ENCODE results near the gene RAB11FIP2. TPM values are rescaled to one million over a fixed set of nuclear protein-coding genes. Genes with fewer than 3 reads are reported as not detected.

RAB11FIP2 gene
- total RNA-seq, 1 donor from 2014 or later = 17.4 TPM

GRCh38 chr10:118027397-118027796 lies 19.3 kb downstream of the RAB11FIP2 start:
- Mint-ChIP-seq H3K27me3 (ENCODE audit: low read depth, unreplicated experiment) (no peaks in the 10 kb centered on the region), H3K27ac (ENCODE audit: unreplicated experiment) (no peak overlapping the region), H3K36me3 (ENCODE audit: low read depth, unreplicated experiment) (no peaks in the 10 kb centered on the region), H3K4me1 (ENCODE audit: low read depth, unreplicated experiment) (peaks cover 11% of the 10 kb centered on the region), H3K4me3 (ENCODE audit: unreplicated experiment) (no peak overlapping the region), H3K9me3 (ENCODE audit: unreplicated experiment) (no peaks in the 10 kb centered on the region)
- TF ChIP-seq CTCF (IDR thresholded peaks at IDR 0.05; ENCODE audit: insufficient read depth, low read depth, low read length) = no peak
- TF ChIP-seq EZH2 (IDR thresholded peaks at IDR 0.05; ENCODE audit: insufficient read depth, low read length) = no peak
- no peak overlapping the region for H2AFZ ChIP-seq (ENCODE audit: low read depth, low read length)
- no peaks in the 10 kb centered on the region for H3K36me3 ChIP-seq (ENCODE audit: insufficient read depth, low read length)
- no peak overlapping the region for H3K4me2 ChIP-seq (ENCODE audit: low read length)
- H4K20me1 ChIP-seq (ENCODE audit: insufficient read depth, low read length) = no peaks in the 10 kb centered on the region
- no peak for FAIRE-seq
- no peaks in the 10 kb centered on the region for H3K9me3 ChIP-seq (ENCODE audit: insufficient read depth, low read depth, low read length)
- no peaks in the 10 kb centered on the region for H3K79me2 ChIP-seq (ENCODE audit: insufficient read depth, low read length)
- no peak overlapping the region for H3K27ac ChIP-seq (ENCODE audit: low read depth, low read length)
- H3K4me3 ChIP-seq (ENCODE audit: insufficient read depth, low read depth, low read length) = no peak overlapping the region
- H3K27me3 ChIP-seq (ENCODE audit: insufficient read depth, low read length) = no peaks in the 10 kb centered on the region
- H3K9ac ChIP-seq (ENCODE audit: low read length) = no peak overlapping the region
- DNase-seq (ENCODE audit: low read depth) = no peak
- no peaks in the 10 kb centered on the region for H3K4me1 ChIP-seq (ENCODE audit: insufficient read depth, low read length)

- no peaks in the 10 kb centered on the region for H3K36me3 ChIP-seq (ENCODE audit: insufficient read depth, low read length)
- Mint-ChIP-seq H3K4me3 (ENCODE audit: unreplicated experiment) (no peak overlapping the region), H3K27ac (ENCODE audit: unreplicated experiment) (no peak overlapping the region), H3K27me3 (ENCODE audit: low read depth, unreplicated experiment) (no peaks in the 10 kb centered on the region), H3K9me3 (ENCODE audit: unreplicated experiment) (no peaks in the 10 kb centered on the region), H3K4me1 (ENCODE audit: low read depth, unreplicated experiment) (peaks cover 7% of the 10 kb centered on the region), H3K36me3 (ENCODE audit: low read depth, unreplicated experiment) (no peaks in the 10 kb centered on the region)
- no peaks in the 10 kb centered on the region for H3K27me3 ChIP-seq (ENCODE audit: insufficient read depth, low read length)
- no peak for DNase-seq (ENCODE audit: low read depth)
- no peaks in the 10 kb centered on the region for H3K4me1 ChIP-seq (ENCODE audit: insufficient read depth, low read length)
- TF ChIP-seq EZH2 (IDR thresholded peaks at IDR 0.05; ENCODE audit: insufficient read depth, low read length) (no peak), CTCF (IDR thresholded peaks at IDR 0.05; ENCODE audit: insufficient read depth, low read depth, low read length) (no peak)
- H3K27ac ChIP-seq (ENCODE audit: low read depth, low read length) = no peak overlapping the region
- no peak overlapping the region for H3K9ac ChIP-seq (ENCODE audit: low read length)
- H2AFZ ChIP-seq (ENCODE audit: low read depth, low read length) = no peak overlapping the region
- H4K20me1 ChIP-seq (ENCODE audit: insufficient read depth, low read length) = peaks cover 3% of the 10 kb centered on the region
- H3K9me3 ChIP-seq (ENCODE audit: insufficient read depth, low read depth, low read length) = no peaks in the 10 kb centered on the region
- FAIRE-seq = no peak
- no peak overlapping the region for H3K4me2 ChIP-seq (ENCODE audit: low read length)
- no peaks in the 10 kb centered on the region for H3K79me2 ChIP-seq (ENCODE audit: insufficient read depth, low read length)
- no peak overlapping the region for H3K4me3 ChIP-seq (ENCODE audit: insufficient read depth, low read depth, low read length)
Observed at GRCh38 chr10:118026936-118027335, 19.8 kb downstream of the RAB11FIP2 start.

- no peak for DNase-seq (ENCODE audit: low read depth)
- Mint-ChIP-seq H3K9me3 (ENCODE audit: unreplicated experiment) (no peaks in the 10 kb centered on the region), H3K36me3 (ENCODE audit: low read depth, unreplicated experiment) (no peaks in the 10 kb centered on the region), H3K27ac (ENCODE audit: unreplicated experiment) (no peak overlapping the region), H3K27me3 (ENCODE audit: low read depth, unreplicated experiment) (no peaks in the 10 kb centered on the region), H3K4me3 (ENCODE audit: unreplicated experiment) (no peak overlapping the region), H3K4me1 (ENCODE audit: low read depth, unreplicated experiment) (no peaks in the 10 kb centered on the region)
- H4K20me1 ChIP-seq (ENCODE audit: insufficient read depth, low read length) = peaks cover 7% of the 10 kb centered on the region
- no peaks in the 10 kb centered on the region for H3K27me3 ChIP-seq (ENCODE audit: insufficient read depth, low read length)
- H3K4me3 ChIP-seq (ENCODE audit: insufficient read depth, low read depth, low read length) = no peak overlapping the region
- peaks cover 2% of the 10 kb centered on the region for H3K36me3 ChIP-seq (ENCODE audit: insufficient read depth, low read length)
- H3K27ac ChIP-seq (ENCODE audit: low read depth, low read length) = no peak overlapping the region
- FAIRE-seq = no peak
- H3K4me2 ChIP-seq (ENCODE audit: low read length) = no peak overlapping the region
- no peak overlapping the region for H2AFZ ChIP-seq (ENCODE audit: low read depth, low read length)
- H3K4me1 ChIP-seq (ENCODE audit: insufficient read depth, low read length) = no peaks in the 10 kb centered on the region
- no peaks in the 10 kb centered on the region for H3K9me3 ChIP-seq (ENCODE audit: insufficient read depth, low read depth, low read length)
- TF ChIP-seq EZH2 (IDR thresholded peaks at IDR 0.05; ENCODE audit: insufficient read depth, low read length) = no peak
- TF ChIP-seq CTCF (IDR thresholded peaks at IDR 0.05; ENCODE audit: insufficient read depth, low read depth, low read length) = no peak
- no peaks in the 10 kb centered on the region for H3K79me2 ChIP-seq (ENCODE audit: insufficient read depth, low read length)
- no peak overlapping the region for H3K9ac ChIP-seq (ENCODE audit: low read length)
Observed at GRCh38 chr10:118020365-118020764, 26.4 kb downstream of the RAB11FIP2 start.

Data from astrocyte (in vitro differentiated cells and primary cell).